HEK293T (cell line): ENCODE data around the gene TMEM132D.

Source experiments
- ARNT ChIP-seq: fragments of 450-650 bp; IDR thresholded peaks from 2 replicates; pipeline ENCODE4 v1.6.1; 2017; ENCODE audit warnings: mild to moderate bottlenecking
- BHLHE40 ChIP-seq: fragments of 450-650 bp; IDR thresholded peaks from 2 replicates; pipeline ENCODE4 v1.6.1; 2016; ENCODE audit warnings: mild to moderate bottlenecking, moderate library complexity, borderline replicate concordance
- ELF4 ChIP-seq: fragments of 450-650 bp; IDR thresholded peaks from 2 replicates; pipeline ENCODE4 v1.6.1; 2017; ENCODE audit warnings: antibody characterized with exemption
- FOXA1 ChIP-seq: fragments of 450-650 bp; IDR thresholded peaks from 2 replicates; pipeline ENCODE4 v1.6.1; 2016; ENCODE audit warnings: mild to moderate bottlenecking
- FOXK2 ChIP-seq: fragments of 450-650 bp; IDR thresholded peaks from 2 replicates; pipeline ENCODE4 v1.6.1; 2016; ENCODE audit warnings: mild to moderate bottlenecking
- FOXM1 ChIP-seq: fragments of 450-650 bp; IDR thresholded peaks from 2 replicates; pipeline ENCODE4 v1.6.1; 2017; ENCODE audit warnings: mild to moderate bottlenecking, borderline replicate concordance
- LEF1 ChIP-seq: fragments of 450-650 bp; IDR thresholded peaks from 2 replicates; pipeline ENCODE4 v1.6.1; 2017; ENCODE audit warnings: mild to moderate bottlenecking, borderline replicate concordance
- NFRKB ChIP-seq: fragments of 450-650 bp; IDR thresholded peaks from 2 replicates; pipeline ENCODE4 v1.6.1; 2016; ENCODE audit warnings: mild to moderate bottlenecking, moderate library complexity
- PKNOX1 ChIP-seq: fragments of 450-650 bp; IDR thresholded peaks from 2 replicates; pipeline ENCODE4 v1.6.1; 2016
- SP1 ChIP-seq: fragments of 450-650 bp; IDR thresholded peaks from 2 replicates; pipeline ENCODE4 v1.6.1; 2017
- SUZ12 ChIP-seq: fragments of 450-650 bp; IDR thresholded peaks from 2 replicates; pipeline ENCODE4 v1.6.1; 2016; ENCODE audit warnings: mild to moderate bottlenecking
- TARDBP ChIP-seq: fragments of 450-650 bp; IDR thresholded peaks from 2 replicates; pipeline ENCODE4 v1.6.1; 2016
- ZNF384 ChIP-seq: fragments of 450-650 bp; IDR thresholded peaks from 2 replicates; pipeline ENCODE4 v1.6.1; 2016

DNA sequence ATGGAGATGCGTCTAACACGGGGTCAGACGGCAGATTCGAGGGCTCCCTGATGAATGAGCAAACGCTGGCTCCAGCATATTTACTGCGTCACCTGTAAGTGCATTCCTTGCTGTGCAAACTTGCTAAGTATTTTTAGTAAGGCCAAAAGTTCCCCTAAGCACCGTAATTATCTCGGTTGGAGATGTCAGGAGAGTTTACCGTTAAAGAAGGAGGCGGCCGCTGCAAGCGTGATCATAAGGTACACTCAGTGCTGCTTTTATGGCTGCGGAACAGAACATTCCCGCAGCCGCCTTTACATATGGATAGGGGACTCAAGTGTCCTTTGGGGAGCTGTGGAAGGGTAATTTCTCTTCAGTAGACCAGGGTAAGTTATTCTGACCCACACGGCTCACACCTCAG lies 875.0 kb downstream of the TMEM132D start:
- TF ChIP-seq FOXK2 (no peak), LEF1 (no peak), ARNT (no peak), SUZ12 (no peak), NFRKB (no peak), FOXA1 (no peak), ELF4 (no peak), FOXM1 (no peak), BHLHE40 (no peak), PKNOX1 (no peak), SP1 (no peak), ZNF384 (no peak), TARDBP (no peak)
